H1 (cell line): ENCODE data around the gene CDYL2. TPM values are rescaled to one million over a fixed set of nuclear protein-coding genes. Genes with fewer than 3 reads are reported as not detected.

ENCODE experiments used
- CTCF ChIA-PET: fragments of 300-600 bp; sonication (Branson Sonifier 250); formaldehyde crosslinking; loops from one replicate; lab custom pipeline; 2021; ENCODE audit not compliant: partially characterized antibody; lab: Charles Lee
- POLR2A ChIA-PET: fragments of 300-600 bp; sonication (Branson Sonifier 250); formaldehyde crosslinking; loops from one replicate; lab custom pipeline; 2021; ENCODE audit warnings: inconsistent platforms; ENCODE audit not compliant: partially characterized antibody; lab: Charles Lee
- DNase-seq, 2 experiments: peaks; one replicate each; pipeline versions ENCODE4 v3.0.0 to v3.0.0-alpha.2; 2010 to 2022; ENCODE audit warnings: low spot score in 2 of 2, low read depth in 1 of 2, mixed read lengths in 1 of 2
- FAIRE-seq: peaks from 2 replicates; lab custom pipeline; 2011; peaks lifted over from hg19 to GRCh38; lab: Jason Lieb, UNC
- H2AFZ ChIP-seq: 2 replicates; pipeline ENCODE4 v1.8.1; 2012; ENCODE audit warnings: low read length, inconsistent platforms
- H2AK5ac ChIP-seq: 2 replicates; pipeline ENCODE4 v1.6.1; 2013; ENCODE audit warnings: low read depth, low read length
- H2BK120ac ChIP-seq: replicated peaks from 2 replicates; pipeline ENCODE3; 2013; ENCODE audit warnings: low read depth, low read length, inconsistent platforms
- H2BK12ac ChIP-seq: 2 replicates; pipeline ENCODE4 v1.6.1; 2013; ENCODE audit warnings: low read depth, low read length
- H2BK15ac ChIP-seq: 2 replicates; pipeline ENCODE4 v1.6.1; 2013; ENCODE audit warnings: low read length
- H2BK20ac ChIP-seq: 2 replicates; pipeline ENCODE4 v1.6.1; 2013; ENCODE audit warnings: low read length
- H2BK5ac ChIP-seq: 2 replicates; pipeline ENCODE4 v1.6.1; 2013; ENCODE audit warnings: low read depth, low read length
- H3K14ac ChIP-seq: 2 replicates; pipeline ENCODE4 v1.6.1; 2013; ENCODE audit warnings: inconsistent platforms; ENCODE audit not compliant: insufficient read length
- H3K18ac ChIP-seq: 2 replicates; pipeline ENCODE4 v1.6.1; 2013; ENCODE audit warnings: low read length; ENCODE audit errors: extremely low read depth
- H3K23ac ChIP-seq: 2 replicates; pipeline ENCODE4 v1.6.1; 2013; ENCODE audit warnings: inconsistent platforms; ENCODE audit not compliant: insufficient read length
- H3K23me2 ChIP-seq: 2 replicates; pipeline ENCODE4 v1.6.1; 2013; ENCODE audit warnings: low read depth, low read length
- H3K27ac ChIP-seq: 2 replicates; pipeline ENCODE4 v1.6.1; 2011; ENCODE audit warnings: low read depth, low read length, inconsistent platforms
- H3K27me3 ChIP-seq, 4 experiments: replicated peaks in 1 of 4; 1 replicate in 1 of 4; 2 replicates in 3 of 4; pipeline versions ENCODE4 v1.6.1 to v1.8.1; 2011 to 2013; ENCODE audit warnings: low read length in 3 of 4, mild to moderate bottlenecking in 3 of 4, inconsistent platforms in 2 of 4, mixed read lengths in 2 of 4, moderate library complexity in 1 of 4; ENCODE audit not compliant: control insufficient read depth in 3 of 4, insufficient read depth in 3 of 4; ENCODE audit errors: extremely low read depth in 1 of 4
- H3K36me3 ChIP-seq, 4 experiments: 2 replicates each; pipeline versions ENCODE4 v1.6.1 to v1.8.1; 2011 to 2013; ENCODE audit warnings: mild to moderate bottlenecking in 4 of 4, low read length in 3 of 4, moderate library complexity in 2 of 4, control low read depth in 1 of 4, inconsistent platforms in 1 of 4; ENCODE audit not compliant: insufficient read depth in 4 of 4, control insufficient read depth in 2 of 4
- H3K4ac ChIP-seq: replicated peaks from 2 replicates; pipeline ENCODE3; 2013; ENCODE audit warnings: low read length, low read depth, mixed read lengths, inconsistent platforms; ENCODE audit not compliant: insufficient read length
- H3K4me1 ChIP-seq, 4 experiments: replicated peaks in 1 of 4; 1 replicate in 1 of 4; 2 replicates in 3 of 4; pipeline versions ENCODE4 v1.6.1 to v1.8.1; 2011 to 2013; ENCODE audit warnings: low read length in 3 of 4, inconsistent platforms in 2 of 4, mixed read lengths in 1 of 4; ENCODE audit not compliant: insufficient read depth in 4 of 4, control insufficient read depth in 3 of 4
- H3K4me2 ChIP-seq, 2 experiments: 2 replicates each; pipeline versions ENCODE4 v1.6.1 to v1.8.1; 2011 to 2013; ENCODE audit warnings: low read depth in 2 of 2, low read length in 2 of 2, control low read depth in 1 of 2, inconsistent platforms in 1 of 2, mild to moderate bottlenecking in 1 of 2; ENCODE audit not compliant: insufficient read depth in 1 of 2
- H3K4me3 ChIP-seq, 4 experiments: fragments of 200-600, 300-600 bp in 1 of 4; sonication (generic), shearing (Covaris generic), sonication (Bioruptor Twin) in 1 of 4; 2 replicates each; pipeline versions ENCODE4 v1.5.1 to v1.8.1; 2011 to 2016; ENCODE audit warnings: low read length in 4 of 4, low read depth in 3 of 4, control low read depth in 2 of 4, inconsistent platforms in 2 of 4, mild to moderate bottlenecking in 2 of 4, mixed read lengths in 1 of 4, moderate library complexity in 1 of 4; ENCODE audit not compliant: insufficient read depth in 2 of 4; ENCODE audit errors: extremely low read depth in 1 of 4
- H3K56ac ChIP-seq: replicated peaks from 2 replicates; pipeline ENCODE3; 2013; ENCODE audit warnings: low read depth, mild to moderate bottlenecking, mixed read lengths, low read length, inconsistent platforms; ENCODE audit not compliant: insufficient read length
- H3K79me1 ChIP-seq: 2 replicates; pipeline ENCODE4 v1.6.1; 2013; ENCODE audit warnings: low read depth, low read length, control low read depth
- H3K79me2 ChIP-seq, 2 experiments: 2 replicates each; pipeline versions ENCODE4 v1.6.1 to v1.8.1; 2012 to 2013; ENCODE audit warnings: low read length in 2 of 2, mild to moderate bottlenecking in 2 of 2, inconsistent platforms in 1 of 2; ENCODE audit not compliant: insufficient read depth in 2 of 2, control insufficient read depth in 1 of 2
- H3K9ac ChIP-seq, 4 experiments: replicated peaks in 1 of 4; 1 replicate in 1 of 4; 2 replicates in 3 of 4; pipeline versions ENCODE4 v1.6.1 to v1.8.1; 2011 to 2013; ENCODE audit warnings: low read depth in 3 of 4, low read length in 3 of 4, control low read depth in 2 of 4, mild to moderate bottlenecking in 2 of 4, moderate library complexity in 2 of 4, inconsistent platforms in 1 of 4; ENCODE audit errors: extremely low read depth in 1 of 4
- H3K9me3 ChIP-seq, 2 experiments: 2 replicates each; pipeline versions ENCODE4 v1.6.1 to v1.8.1; 2012 to 2013; ENCODE audit warnings: mild to moderate bottlenecking in 2 of 2, moderate library complexity in 2 of 2, control low read depth in 1 of 2, inconsistent platforms in 1 of 2, low read depth in 1 of 2, low read length in 1 of 2, mixed read lengths in 1 of 2; ENCODE audit not compliant: insufficient read depth in 2 of 2
- H4K20me1 ChIP-seq, 2 experiments: replicated peaks in 1 of 2; 2 replicates each; pipeline versions ENCODE3 to v1.8.1; 2011 to 2013; ENCODE audit warnings: inconsistent platforms in 2 of 2, low read length in 2 of 2, mild to moderate bottlenecking in 1 of 2; ENCODE audit not compliant: insufficient read depth in 2 of 2, control insufficient read depth in 1 of 2
- H4K5ac ChIP-seq: 2 replicates; pipeline ENCODE4 v1.6.1; 2013; ENCODE audit warnings: low read length, low read depth, mixed read lengths, inconsistent platforms; ENCODE audit not compliant: insufficient read length
- H4K8ac ChIP-seq: 2 replicates; pipeline ENCODE4 v1.8.0; 2013; ENCODE audit warnings: mild to moderate bottlenecking, moderate library complexity, low read length, inconsistent platforms; ENCODE audit not compliant: insufficient read depth; ENCODE audit errors: extremely low read depth
- H4K91ac ChIP-seq: replicated peaks from 2 replicates; pipeline ENCODE3; 2013; ENCODE audit warnings: low read length, mixed read lengths, inconsistent platforms; ENCODE audit not compliant: insufficient read length
- ZNF274 ChIP-seq: IDR thresholded peaks from 2 replicates; pipeline ENCODE4 v1.7.0; 2012; ENCODE audit warnings: low read length, borderline replicate concordance; ENCODE audit errors: extremely low read depth
- WGBS, 2 experiments: shearing (Covaris generic) in 1 of 2; methylation state at CpG; one replicate each; pipeline versions ENCODE4 v1.1.6 to v1.1.7; 2013 to 2015; ENCODE audit warnings: low lambda C conversion rate in 2 of 2, mixed read lengths in 2 of 2, inconsistent platforms in 1 of 2, low coverage in 1 of 2, missing lambda C conversion rate in 1 of 2; ENCODE audit not compliant: insufficient replicate concordance in 2 of 2, insufficient coverage in 1 of 2, insufficient read length in 1 of 2; ENCODE audit errors: extremely low coverage in 1 of 2, missing lambda C conversion rate in 1 of 2; 5-methylcytosine and 5-hydroxymethylcytosine counted together
- polyA plus RNA-seq, 7 experiments: library from polyadenylated mRNA; depleted of rRNA in 3 of 7; stranded (reverse) in 5 of 7; unstranded in 2 of 7; fragments of >200 nt in 5 of 7; fragments of 200-250 nt in 2 of 7; gene quantifications; 1 replicate in 5 of 7; 2 replicates in 1 of 7; 4 replicates in 1 of 7; pipeline versions ENCODE4 v1.2.1 to v1.2.3, GENCODE V29; 2011 to 2013; ENCODE audit warnings: missing spikeins in 2 of 7, mixed read lengths in 2 of 7
- total RNA-seq: library from RNA; stranded (reverse); fragmentation: NEBNext Ultra II Directional; extraction: Animal tissue kit (Norgen Biotek cat#: 25700); gene quantifications from 2 replicates; pipeline ENCODE4 v1.2.1, GENCODE V29; 2021
- TF ChIP-seq, protein P1 (sequence below): IDR thresholded peaks from 2 replicates; pipeline ENCODE4 v1.6.1; 2012; ENCODE audit warnings: inconsistent platforms

Gene CDYL2
- total and polyA plus RNA-seq, 2 of the 8 experiments (the other 6 are each of a cell fraction or from before 2014, with no cell fraction given), result 0.33 to 5.3 TPM

DNA sequence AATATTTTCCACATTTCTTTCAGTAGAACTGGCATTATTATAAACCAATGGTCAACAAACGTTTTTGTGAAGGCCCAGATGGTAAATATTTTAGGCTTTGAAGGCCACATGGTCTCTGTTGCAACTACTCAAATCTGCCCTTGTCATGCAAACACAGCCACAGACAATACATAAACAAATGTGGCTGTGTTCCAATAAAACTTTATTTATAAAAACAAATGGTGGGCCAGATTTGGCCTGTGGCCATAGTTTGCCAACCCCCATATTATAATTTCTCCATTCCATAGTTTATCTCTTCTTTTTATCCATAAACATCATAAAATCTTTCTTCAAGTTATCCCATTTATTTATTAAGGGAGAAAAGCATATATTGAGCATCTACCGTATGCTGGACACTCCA, 98.8 kb downstream of the CDYL2 start:
- H4K91ac ChIP-seq, result no peak overlapping the region
- no peaks in the 10 kb centered on the region for H4K20me1 ChIP-seq
- H3K14ac ChIP-seq, result no peak overlapping the region
- H3K9ac ChIP-seq, result no peak overlapping the region
- 64% methylated on average over 2 of the region's 2 CpGs; no CpG with 5 or more reads in 1 of the 2 experiments for WGBS, 2 experiments
- no peak overlapping the region for H4K8ac ChIP-seq
- no peak overlapping the region for H2AFZ ChIP-seq
- no peak overlapping the region for H3K27ac ChIP-seq
- TF ChIP-seq ZNF274, result no peak
- TF ChIP-seq, protein P1, sequence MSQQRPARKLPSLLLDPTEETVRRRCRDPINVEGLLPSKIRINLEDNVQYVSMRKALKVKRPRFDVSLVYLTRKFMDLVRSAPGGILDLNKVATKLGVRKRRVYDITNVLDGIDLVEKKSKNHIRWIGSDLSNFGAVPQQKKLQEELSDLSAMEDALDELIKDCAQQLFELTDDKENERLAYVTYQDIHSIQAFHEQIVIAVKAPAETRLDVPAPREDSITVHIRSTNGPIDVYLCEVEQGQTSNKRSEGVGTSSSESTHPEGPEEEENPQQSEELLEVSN, result no peak
- H3K79me1 ChIP-seq, result no peaks in the 10 kb centered on the region
- H3K27me3 ChIP-seq, result no peaks in the 10 kb centered on the region
- 0 out of 7 replicates have a peak, but pooled peaks cover 0 to 2% (median 0%) of the 10 kb centered on the region in 4 experiments for H3K4me1 ChIP-seq
- no peak overlapping the region for H3K18ac ChIP-seq
- no peaks in the 10 kb centered on the region for H3K36me3 ChIP-seq
- POLR2A ChIA-PET, result no interaction called here
- no peak overlapping the region for H2BK20ac ChIP-seq
- no peak overlapping the region for H2BK12ac ChIP-seq
- H3K4ac ChIP-seq, result no peak overlapping the region
- H3K79me2 ChIP-seq, result no peaks in the 10 kb centered on the region
- H2BK120ac ChIP-seq, result no peak overlapping the region
- H3K9me3 ChIP-seq, result peaks cover 13 to 39% of the 10 kb centered on the region in 2 experiments; a peak in 3 of 4 replicates
- no peak overlapping the region for H3K56ac ChIP-seq
- H3K23me2 ChIP-seq, result no peaks in the 10 kb centered on the region; the same call in 1 of the 2 replicates
- DNase-seq, result no peak
- no peak overlapping the region for H4K5ac ChIP-seq
- H2AK5ac ChIP-seq, result no peak overlapping the region
- FAIRE-seq, result no peak
- CTCF ChIA-PET, result no interaction called here
- H3K4me2 ChIP-seq, result no peak overlapping the region
- no peak overlapping the region for H2BK5ac ChIP-seq
- no peak overlapping the region for H3K23ac ChIP-seq
- H3K4me3 ChIP-seq, result no peak overlapping the region
- no peak overlapping the region for H2BK15ac ChIP-seq
